GM12874 (cell line): ENCODE measurements around the gene GFOD1.

Experiments used
- CTCF ChIP-seq: IDR thresholded peaks from 2 replicates; pipeline ENCODE4 v1.5.1; 2011; ENCODE audit warnings: low read depth, mild to moderate bottlenecking, control low read depth, low read length, moderate library complexity; ENCODE audit not compliant: insufficient read depth

Gene GFOD1

GRCh38 chr6:13517116-13517515, 29.7 kb upstream of the GFOD1 start:
- no peak for TF ChIP-seq CTCF

- no peak for TF ChIP-seq CTCF
Measured at GRCh38 chr6:13515912-13516311, 28.5 kb upstream of the GFOD1 start.

- no peak for TF ChIP-seq CTCF
Measured at GRCh38 chr6:13513626-13514502, 26.5 kb upstream of the GFOD1 start.

GRCh38 chr6:13512900-13513299, 25.5 kb upstream of the GFOD1 start:
- no peak for TF ChIP-seq CTCF

- no peak for TF ChIP-seq CTCF
Measured at GRCh38 chr6:13511913-13512717, 24.7 kb upstream of the GFOD1 start.

GRCh38 chr6:13508711-13509705, 21.6 kb upstream of the GFOD1 start:
- no peak for TF ChIP-seq CTCF
